Astrocyte (in vitro differentiated cells and primary cell): Measurements from ENCODE around the gene CEACAM6. TPM values are rescaled to one million over a fixed set of nuclear protein-coding genes. Genes with fewer than 3 reads are reported as not detected.

Experiments
- DNase-seq: peaks from one replicate; pipeline ENCODE4 v3.0.0-alpha.2; 2010; ENCODE audit warnings: low read depth
- FAIRE-seq: peaks from 2 replicates; lab custom pipeline; 2011; peaks lifted over from hg19 to GRCh38; lab: Jason Lieb, UNC
- H2AFZ ChIP-seq: 2 replicates; pipeline ENCODE4 v1.6.0; 2012; ENCODE audit warnings: low read depth, low read length, inconsistent platforms
- H3K27ac ChIP-seq: 2 replicates; pipeline ENCODE4 v1.5.1; 2011; ENCODE audit warnings: low read depth, low read length, inconsistent platforms
- H3K27me3 ChIP-seq: 2 replicates; pipeline ENCODE4 v1.6.0; 2011; ENCODE audit warnings: low read length, inconsistent platforms; ENCODE audit not compliant: insufficient read depth
- H3K36me3 ChIP-seq: 2 replicates; pipeline ENCODE4 v1.5.1; 2011; ENCODE audit warnings: low read length, inconsistent platforms; ENCODE audit not compliant: insufficient read depth
- H3K4me1 ChIP-seq: 2 replicates; pipeline ENCODE4 v1.5.1; 2011; ENCODE audit warnings: low read length, inconsistent platforms; ENCODE audit not compliant: insufficient read depth
- H3K4me2 ChIP-seq: 2 replicates; pipeline ENCODE4 v1.6.0; 2012; ENCODE audit warnings: low read length, inconsistent platforms
- H3K4me3 ChIP-seq: 2 replicates; pipeline ENCODE4 v1.5.1; 2011; ENCODE audit warnings: low read depth, mild to moderate bottlenecking, low read length, inconsistent platforms; ENCODE audit not compliant: insufficient read depth
- H3K79me2 ChIP-seq: 2 replicates; pipeline ENCODE4 v1.6.0; 2012; ENCODE audit warnings: mild to moderate bottlenecking, low read length, inconsistent platforms; ENCODE audit not compliant: insufficient read depth
- H3K9ac ChIP-seq: 2 replicates; pipeline ENCODE4 v1.6.0; 2012; ENCODE audit warnings: mild to moderate bottlenecking, low read length, inconsistent platforms
- H3K9me3 ChIP-seq: 2 replicates; pipeline ENCODE4 v1.5.1; 2012; ENCODE audit warnings: low read depth, mild to moderate bottlenecking, low read length, inconsistent platforms; ENCODE audit not compliant: insufficient read depth
- H4K20me1 ChIP-seq: 2 replicates; pipeline ENCODE4 v1.6.0; 2012; ENCODE audit warnings: low read length, inconsistent platforms; ENCODE audit not compliant: insufficient read depth
- H3K27ac Mint-ChIP-seq: one replicate; pipeline ENCODE4 v1.8.0; 2021; ENCODE audit warnings: mild to moderate bottlenecking, mixed read lengths; ENCODE audit not compliant: unreplicated experiment
- H3K27me3 Mint-ChIP-seq: one replicate; pipeline ENCODE4 v1.8.0; 2021; ENCODE audit warnings: low read depth, mixed read lengths; ENCODE audit not compliant: unreplicated experiment
- H3K36me3 Mint-ChIP-seq: one replicate; pipeline ENCODE4 v1.8.0; 2021; ENCODE audit warnings: low read depth, mixed read lengths; ENCODE audit not compliant: unreplicated experiment
- H3K4me1 Mint-ChIP-seq: one replicate; pipeline ENCODE4 v1.8.0; 2021; ENCODE audit warnings: low read depth, mixed read lengths; ENCODE audit not compliant: unreplicated experiment
- H3K4me3 Mint-ChIP-seq: one replicate; pipeline ENCODE4 v1.8.0; 2021; ENCODE audit warnings: mild to moderate bottlenecking, moderate library complexity, mixed read lengths; ENCODE audit not compliant: unreplicated experiment
- H3K9me3 Mint-ChIP-seq: one replicate; pipeline ENCODE4 v1.8.0; 2021; ENCODE audit warnings: mild to moderate bottlenecking, mixed read lengths; ENCODE audit not compliant: unreplicated experiment
- CTCF ChIP-seq: IDR thresholded peaks from 2 replicates; pipeline ENCODE4 v1.5.1; 2011; ENCODE audit warnings: low read depth, mild to moderate bottlenecking, inconsistent platforms, low read length, moderate library complexity; ENCODE audit not compliant: insufficient read depth
- EZH2 ChIP-seq: IDR thresholded peaks from 2 replicates; pipeline ENCODE4 v1.6.1; 2012; ENCODE audit warnings: mild to moderate bottlenecking, low read length, inconsistent platforms; ENCODE audit not compliant: insufficient read depth
- total RNA-seq: library from RNA; stranded (reverse); gene quantifications from 2 replicates; pipeline ENCODE4 v1.2.1, GENCODE V29; 2021

The CEACAM6 gene
- total RNA-seq, 1 donor from 2014 or later: not detected

GRCh38 chr19:41753159-41753558, 2.2 kb upstream of the CEACAM6 start:
- no peaks in the 10 kb centered on the region for H3K4me1 Mint-ChIP-seq
- Histone ChIP-seq H2AFZ (no peak overlapping the region), H3K9me3 (no peaks in the 10 kb centered on the region), H3K4me1 (no peaks in the 10 kb centered on the region), H3K79me2 (no peaks in the 10 kb centered on the region), H3K27ac (no peak overlapping the region), H3K9ac (no peak overlapping the region), H3K36me3 (no peaks in the 10 kb centered on the region), H4K20me1 (no peaks in the 10 kb centered on the region), H3K4me2 (no peak overlapping the region), H3K27me3 (no peaks in the 10 kb centered on the region), H3K4me3 (no peak overlapping the region)
- H3K27ac Mint-ChIP-seq: no peak overlapping the region
- DNase-seq (no peak), FAIRE-seq (no peak)
- H3K36me3 Mint-ChIP-seq: no peaks in the 10 kb centered on the region
- H3K4me3 Mint-ChIP-seq: no peak overlapping the region
- H3K27me3 Mint-ChIP-seq: peaks cover 56% of the 10 kb centered on the region
- TF ChIP-seq CTCF: peak; percentile 49
- no peak for TF ChIP-seq EZH2
- no peaks in the 10 kb centered on the region for H3K9me3 Mint-ChIP-seq

- no peaks in the 10 kb centered on the region for H3K9me3 ChIP-seq
- no peaks in the 10 kb centered on the region for H3K9me3 Mint-ChIP-seq
- no peak overlapping the region for H3K27ac ChIP-seq
- H3K4me2 ChIP-seq: no peak overlapping the region
- H3K36me3 ChIP-seq: no peaks in the 10 kb centered on the region
- H3K79me2 ChIP-seq: no peaks in the 10 kb centered on the region
- H3K27me3 Mint-ChIP-seq: peaks cover 56% of the 10 kb centered on the region
- H3K36me3 Mint-ChIP-seq: no peaks in the 10 kb centered on the region
- H3K4me1 ChIP-seq: no peaks in the 10 kb centered on the region
- no peak overlapping the region for H3K27ac Mint-ChIP-seq
- no peak for FAIRE-seq
- no peaks in the 10 kb centered on the region for H3K4me1 Mint-ChIP-seq
- no peak overlapping the region for H3K4me3 Mint-ChIP-seq
- H2AFZ ChIP-seq: no peak overlapping the region
- no peaks in the 10 kb centered on the region for H3K27me3 ChIP-seq
- H3K9ac ChIP-seq: no peak overlapping the region
- no peaks in the 10 kb centered on the region for H4K20me1 ChIP-seq
- DNase-seq: no peak
- TF ChIP-seq EZH2 (no peak), CTCF (peak; percentile 62)
- no peak overlapping the region for H3K4me3 ChIP-seq
Measured at GRCh38 chr19:41753936-41754529, 1.3 kb upstream of the CEACAM6 start.

- FAIRE-seq: no peak
Measured at GRCh38 chr19:41758846-41759245, 3.5 kb downstream of the CEACAM6 start.

More at GRCh38 chr19:41758846-41759245, 3.5 kb downstream of the CEACAM6 start:
- Mint-ChIP-seq H3K9me3 (no peaks in the 10 kb centered on the region), H3K4me1 (no peaks in the 10 kb centered on the region), H3K27ac (no peak overlapping the region), H3K36me3 (no peaks in the 10 kb centered on the region), H3K4me3 (no peak overlapping the region), H3K27me3 (peaks cover 70% of the 10 kb centered on the region)
- DNase-seq: no peak
- no peak for TF ChIP-seq CTCF
- TF ChIP-seq EZH2: no peak
- Histone ChIP-seq H3K27me3 (no peaks in the 10 kb centered on the region), H3K4me1 (no peaks in the 10 kb centered on the region), H4K20me1 (no peaks in the 10 kb centered on the region), H3K9me3 (no peaks in the 10 kb centered on the region), H3K9ac (no peak overlapping the region), H3K27ac (no peak overlapping the region), H3K36me3 (no peaks in the 10 kb centered on the region), H3K4me2 (no peak overlapping the region), H3K79me2 (no peaks in the 10 kb centered on the region), H2AFZ (no peak overlapping the region), H3K4me3 (no peak overlapping the region)
